Subcutaneous abdominal adipose tissue (tissue), 5 donors: ENCODE results near the gene TNFAIP2.

Experiments used
- H3K27ac ChIP-seq: one replicate; pipeline ENCODE4 v1.7.0; 2013; ENCODE audit warnings: low read depth, mild to moderate bottlenecking, inconsistent platforms, low read length, moderate library complexity
- H3K27me3 ChIP-seq, 5 donors: one replicate each; pipeline ENCODE4 v1.7.0; 2013; ENCODE audit warnings: low read length in 5 of 5, inconsistent platforms in 1 of 5; ENCODE audit not compliant: control insufficient read depth in 5 of 5, insufficient read depth in 4 of 5
- H3K36me3 ChIP-seq, 5 donors: one replicate each; pipeline ENCODE4 v1.7.0; 2013; ENCODE audit warnings: low read length in 5 of 5; ENCODE audit not compliant: control insufficient read depth in 5 of 5, insufficient read depth in 5 of 5
- H3K4me1 ChIP-seq, 5 donors: one replicate each; pipeline ENCODE4 v1.7.0; 2013; ENCODE audit warnings: low read length in 5 of 5, mild to moderate bottlenecking in 3 of 5, moderate library complexity in 1 of 5; ENCODE audit not compliant: control insufficient read depth in 5 of 5, insufficient read depth in 5 of 5
- H3K4me3 ChIP-seq, 5 donors: one replicate each; pipeline ENCODE4 v1.7.0; 2013; ENCODE audit warnings: low read length in 5 of 5, low read depth in 1 of 5
- H3K9ac ChIP-seq, 5 donors: one replicate each; pipeline ENCODE4 v1.7.0; 2013; ENCODE audit warnings: low read length in 5 of 5, mild to moderate bottlenecking in 4 of 5, moderate library complexity in 3 of 5
- H3K9me3 ChIP-seq, 5 donors: one replicate each; pipeline ENCODE4 v1.7.0; 2013; ENCODE audit warnings: low read length in 5 of 5; ENCODE audit not compliant: control insufficient read depth in 5 of 5
- donor health status: healthy.
- donor health status: healthy.
- donor health status: healthy.
- donor health status: healthy.
- donor health status: healthy.

TNFAIP2 gene

DNA sequence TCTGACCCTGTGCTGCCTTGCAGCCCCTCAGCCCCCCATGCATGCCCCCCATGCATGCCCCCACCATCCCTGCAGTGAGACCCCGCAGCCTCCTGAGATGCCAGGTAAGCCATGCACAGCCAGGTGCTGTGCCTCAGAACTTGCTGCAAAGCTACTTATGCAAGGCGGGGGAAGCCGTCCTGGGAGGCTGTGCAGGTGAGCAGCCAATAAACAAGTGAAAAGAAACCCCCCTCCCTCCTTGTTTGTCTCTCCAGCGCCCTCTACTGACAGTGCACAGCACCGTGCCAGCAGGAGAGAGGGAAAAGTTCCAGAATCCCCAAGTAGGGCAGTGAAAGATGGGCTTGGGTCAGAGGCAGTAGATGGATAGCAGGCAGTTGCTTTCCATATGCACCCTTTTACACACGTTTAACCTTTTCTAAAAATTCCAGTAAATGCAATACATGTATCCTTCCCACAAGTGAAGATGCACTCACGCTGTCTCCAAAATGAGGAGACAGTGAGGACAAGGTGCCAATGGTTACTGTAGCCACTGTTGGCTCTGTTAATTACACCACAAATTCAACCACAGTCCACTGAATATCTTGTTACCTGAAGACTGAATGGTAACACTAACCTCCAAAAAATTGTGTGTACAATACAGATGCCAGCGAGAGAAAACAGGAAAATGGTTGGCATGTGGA lies 18.0 kb downstream of the TNFAIP2 start:
- Histone ChIP-seq H3K4me3 (no peak overlapping the region), H3K36me3 (peaks cover 0 to 6% (median 5%) of the 10 kb centered on the region in 5 donors), H3K27me3 (peaks cover 0 to 6% (median 3%) of the 10 kb centered on the region in 5 donors), H3K9ac (no peak overlapping the region), H3K4me1 (peaks cover 0 to 27% (median 19%) of the 10 kb centered on the region in 5 donors), H3K9me3 (no peaks in the 10 kb centered on the region), H3K27ac (no peak overlapping the region)

DNA sequence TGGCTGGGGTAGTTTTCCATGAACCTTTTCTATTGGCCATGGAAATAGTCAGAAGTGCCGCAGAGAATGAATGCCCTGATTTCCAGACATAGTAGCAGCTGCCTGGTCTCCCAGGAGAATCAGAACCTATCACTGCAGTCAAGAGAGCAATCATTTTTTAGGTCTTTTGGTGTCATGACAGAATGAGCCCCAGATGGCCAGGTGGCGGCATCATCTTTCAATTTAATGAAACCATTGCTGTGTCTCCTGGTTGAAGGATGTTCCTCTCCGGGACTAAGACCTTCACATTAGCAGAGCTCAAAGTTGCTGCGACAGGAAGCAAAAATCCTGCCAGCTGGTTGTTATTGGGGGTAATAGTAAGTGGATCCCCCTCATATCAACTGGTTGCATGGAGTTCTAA lies 18.8 kb downstream of the TNFAIP2 start:
- Histone ChIP-seq H3K27me3 (peaks cover 0 to 6% (median 3%) of the 10 kb centered on the region in 5 donors), H3K4me3 (no peak overlapping the region), H3K4me1 (peaks cover 0 to 21% (median 19%) of the 10 kb centered on the region in 5 donors), H3K36me3 (no peaks in the 10 kb centered on the region), H3K9ac (no peak overlapping the region), H3K9me3 (no peaks in the 10 kb centered on the region), H3K27ac (no peak overlapping the region)

DNA sequence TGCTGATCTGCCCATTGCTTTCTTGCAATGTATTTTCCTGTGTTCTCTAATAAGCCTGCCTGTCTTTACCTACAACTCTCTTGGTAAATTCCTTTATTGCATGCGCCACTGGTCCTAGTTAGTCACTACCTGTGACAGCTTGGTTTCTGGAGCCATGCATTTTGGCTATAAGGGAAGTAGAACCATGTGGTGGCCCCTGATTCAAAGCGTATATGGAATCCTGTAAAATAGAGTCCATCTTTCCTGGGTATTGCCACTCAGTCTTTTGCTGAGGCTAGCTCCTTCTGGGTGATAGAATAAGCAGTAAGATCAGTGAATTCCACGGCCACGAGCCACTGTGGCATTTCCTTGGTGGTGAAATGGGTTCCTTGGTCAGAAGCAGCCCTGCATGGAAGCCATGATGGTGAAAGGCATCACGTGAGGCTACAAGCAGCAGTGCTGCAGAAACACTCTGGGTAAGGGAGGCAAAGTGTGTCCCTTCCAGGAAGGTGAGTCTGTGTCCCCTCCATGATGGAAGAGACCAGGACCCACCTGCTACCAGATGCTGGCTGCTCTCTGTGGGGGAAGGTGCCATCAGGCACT lies 19.6 kb downstream of the TNFAIP2 start:
- Histone ChIP-seq H3K9me3 (no peaks in the 10 kb centered on the region), H3K27ac (no peak overlapping the region), H3K27me3 (peaks cover 0 to 6% (median 3%) of the 10 kb centered on the region in 5 donors), H3K4me1 (peaks cover 0 to 16% (median 15%) of the 10 kb centered on the region in 5 donors), H3K4me3 (no peak overlapping the region), H3K9ac (no peak overlapping the region), H3K36me3 (no peaks in the 10 kb centered on the region)

DNA sequence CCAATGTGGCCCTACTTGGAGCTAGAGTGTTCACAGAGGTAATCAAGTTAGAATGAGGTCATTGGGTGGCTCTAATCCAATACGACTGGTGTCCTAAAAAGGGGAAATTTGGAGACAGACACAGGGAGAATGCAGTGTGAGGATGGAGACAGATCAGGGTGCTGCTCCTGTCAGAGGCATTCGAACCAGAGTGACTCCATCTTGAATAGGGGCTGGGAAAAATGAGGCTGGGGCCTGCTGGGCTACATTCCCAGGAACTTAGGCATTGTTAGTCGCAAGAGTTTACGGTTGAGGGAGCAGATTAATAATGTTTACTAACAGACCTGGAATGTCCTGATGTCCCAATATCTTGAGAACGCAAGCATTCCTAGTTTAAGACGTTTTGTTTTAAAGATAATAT lies 20.2 kb downstream of the TNFAIP2 start:
- Histone ChIP-seq H3K9ac (no peak overlapping the region), H3K9me3 (no peaks in the 10 kb centered on the region), H3K4me1 (peaks cover 0 to 10% (median 8%) of the 10 kb centered on the region in 5 donors), H3K27me3 (peaks cover 0 to 6% (median 3%) of the 10 kb centered on the region in 5 donors), H3K36me3 (no peaks in the 10 kb centered on the region), H3K27ac (no peak overlapping the region), H3K4me3 (no peak overlapping the region)

DNA sequence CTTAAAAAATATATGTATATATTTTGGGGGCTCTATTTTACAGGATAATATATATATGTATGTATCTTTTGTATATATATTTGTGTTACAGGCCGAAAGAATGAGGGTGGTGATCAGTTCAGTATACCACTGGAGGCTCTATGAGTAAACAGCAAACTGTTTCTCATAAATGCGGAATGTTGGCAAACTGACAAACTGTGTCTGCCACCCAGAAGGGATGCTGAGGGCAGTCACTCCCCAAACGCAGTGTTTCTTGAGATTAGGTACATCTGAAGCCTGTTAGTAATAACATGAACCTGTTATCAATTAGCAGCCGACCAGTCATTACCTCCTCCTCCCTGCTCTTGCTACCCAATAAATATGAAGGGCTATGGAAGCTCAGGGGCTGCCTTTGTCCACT lies 20.8 kb downstream of the TNFAIP2 start:
- Histone ChIP-seq H3K36me3 (no peaks in the 10 kb centered on the region), H3K9me3 (no peaks in the 10 kb centered on the region), H3K27me3 (peaks cover 0 to 6% (median 3%) of the 10 kb centered on the region in 5 donors), H3K9ac (no peak overlapping the region), H3K4me1 (peaks cover 0 to 4% (median 2%) of the 10 kb centered on the region in 5 donors), H3K27ac (no peak overlapping the region), H3K4me3 (no peak overlapping the region)

DNA sequence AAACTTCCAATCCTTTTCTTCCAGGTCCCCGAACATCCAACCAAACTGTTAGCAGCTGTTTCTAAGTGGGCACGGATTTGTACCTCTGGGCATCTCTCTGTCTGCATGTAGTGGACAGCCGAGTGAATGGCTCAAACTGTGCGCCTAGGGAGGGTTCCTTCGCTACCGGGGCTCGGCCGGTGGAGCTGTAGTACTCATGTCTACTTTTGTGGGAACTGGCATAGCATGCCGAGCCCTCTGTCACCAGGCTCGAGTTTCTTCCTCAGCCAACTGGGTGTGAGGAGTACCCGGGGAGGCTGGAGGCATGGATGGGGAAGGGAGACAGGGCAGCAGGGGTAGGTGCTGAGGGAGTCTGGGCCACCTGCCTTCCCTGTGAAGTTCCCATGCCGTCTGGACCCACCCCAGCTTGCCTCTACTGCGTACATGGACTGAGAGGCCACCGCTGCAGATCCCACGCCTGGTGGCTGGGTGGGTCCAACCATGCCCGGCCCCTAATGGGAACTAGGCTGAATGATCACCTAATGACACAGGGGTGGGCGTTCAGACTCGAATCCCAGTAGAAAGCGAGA lies 23.0 kb downstream of the TNFAIP2 start:
- H3K9ac ChIP-seq, result no peak overlapping the region
- H3K4me3 ChIP-seq, result no peak overlapping the region
- H3K36me3 ChIP-seq, result no peaks in the 10 kb centered on the region
- H3K27ac ChIP-seq, result no peak overlapping the region
- no peaks in the 10 kb centered on the region for H3K4me1 ChIP-seq
- no peaks in the 10 kb centered on the region for H3K9me3 ChIP-seq
- H3K27me3 ChIP-seq, result peaks cover 0 to 6% (median 3%) of the 10 kb centered on the region in 5 donors

DNA sequence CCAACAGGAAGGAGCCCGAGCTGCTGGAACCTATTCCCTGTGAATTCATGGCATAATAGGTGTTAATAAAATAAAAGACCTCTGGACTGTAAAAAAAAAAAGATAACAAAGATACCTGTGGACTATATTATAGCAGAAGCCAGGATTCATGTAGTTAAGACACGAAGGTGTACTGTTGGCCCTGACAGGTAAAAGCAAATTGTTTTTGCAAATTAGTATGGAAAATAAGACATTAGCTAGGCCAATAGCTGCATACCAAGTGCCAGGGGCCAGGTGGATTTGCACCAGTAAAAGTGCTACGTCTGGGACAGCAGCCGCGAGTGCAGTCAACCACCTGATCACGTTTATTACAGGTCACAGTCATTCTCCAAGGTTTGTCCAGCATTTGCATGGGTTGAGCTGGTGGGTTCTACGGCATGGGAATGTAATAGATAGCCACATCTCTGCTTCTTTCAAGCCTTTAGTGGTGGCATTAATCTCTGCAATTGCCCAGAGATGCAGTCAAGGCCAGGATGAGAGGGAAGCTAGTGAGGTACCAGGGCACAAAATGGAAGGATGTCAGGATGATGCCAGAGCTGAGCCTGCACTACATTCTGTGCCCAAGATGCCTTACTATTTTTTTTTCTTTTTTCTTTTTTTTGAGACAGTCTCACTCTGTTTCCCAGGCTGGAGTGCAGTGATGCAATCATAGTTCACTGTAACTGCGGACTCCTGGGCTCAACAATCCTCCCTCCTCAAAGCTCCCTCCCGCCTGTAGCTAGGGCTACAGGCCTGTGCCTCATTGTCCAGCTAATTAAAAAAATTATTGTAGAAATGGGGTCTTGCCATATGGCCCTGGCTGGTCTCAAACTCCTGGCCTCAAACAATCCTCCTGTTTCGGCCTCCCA lies 26.3 kb downstream of the TNFAIP2 start:
- Histone ChIP-seq H3K4me1 (peaks cover 0 to 2% (median 2%) of the 10 kb centered on the region in 5 donors), H3K4me3 (no peak overlapping the region), H3K36me3 (no peaks in the 10 kb centered on the region), H3K9me3 (no peaks in the 10 kb centered on the region), H3K9ac (no peak overlapping the region), H3K27me3 (no peaks in the 10 kb centered on the region), H3K27ac (no peak overlapping the region)

DNA sequence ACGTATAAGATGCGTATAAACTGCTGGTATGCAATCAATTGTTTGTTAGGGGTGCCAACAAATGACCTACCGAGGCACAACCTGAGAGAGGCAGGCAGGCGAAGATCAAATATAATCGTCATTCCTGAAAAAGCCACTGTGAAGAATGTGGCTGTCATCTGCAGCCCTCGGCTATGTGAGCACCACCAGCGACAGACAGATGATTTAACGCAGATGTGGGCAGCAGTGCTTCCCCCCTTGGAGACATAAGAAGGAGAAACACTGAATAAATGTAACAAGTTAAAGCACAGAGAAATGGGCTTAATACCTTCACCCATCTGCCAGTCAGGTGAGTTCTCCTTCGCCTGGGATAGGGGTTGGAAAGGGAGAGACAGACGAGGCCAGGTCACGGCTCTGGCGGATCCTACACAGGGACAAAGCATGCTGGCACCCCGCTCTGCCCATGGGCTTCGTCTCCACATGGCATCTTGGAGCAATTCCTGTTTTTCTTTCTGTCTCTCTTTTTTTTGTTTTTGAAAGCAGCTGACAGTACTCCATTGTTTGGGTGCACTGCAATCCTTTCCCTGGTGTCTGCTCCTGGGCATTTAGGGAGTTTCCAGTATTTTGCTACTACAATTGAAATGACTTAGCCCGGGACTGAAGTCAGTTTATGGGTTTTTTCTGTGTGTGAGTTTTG lies 28.1 kb downstream of the TNFAIP2 start:
- H3K27me3 ChIP-seq, result no peaks in the 10 kb centered on the region
- H3K4me1 ChIP-seq, result peaks cover 2 to 19% (median 19%) of the 10 kb centered on the region in 5 donors
- H3K9me3 ChIP-seq, result no peaks in the 10 kb centered on the region
- no peak overlapping the region for H3K9ac ChIP-seq
- H3K27ac ChIP-seq, result no peak overlapping the region
- no peak overlapping the region for H3K4me3 ChIP-seq
- no peaks in the 10 kb centered on the region for H3K36me3 ChIP-seq

DNA sequence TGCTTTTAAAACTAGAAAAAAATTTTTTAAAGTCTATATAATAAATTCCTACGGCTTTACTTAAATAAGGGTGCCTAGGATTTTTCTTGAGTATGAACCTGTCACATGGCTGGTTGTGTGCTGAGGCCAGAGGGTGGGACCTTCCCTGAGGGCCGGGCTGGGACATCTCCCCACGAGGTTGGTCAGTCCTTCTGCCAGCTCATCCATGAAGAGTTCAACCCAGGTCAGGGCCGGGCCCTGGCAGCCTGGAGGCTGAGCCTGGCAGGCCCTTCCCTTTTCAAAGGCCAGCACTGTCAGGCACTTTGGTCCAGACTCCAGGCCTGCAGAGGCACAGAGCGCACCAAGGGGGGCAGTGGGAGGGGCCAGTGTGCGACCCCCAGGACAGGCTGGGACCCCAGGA lies 31.7 kb downstream of the TNFAIP2 start:
- Histone ChIP-seq H3K27me3 (no peaks in the 10 kb centered on the region), H3K36me3 (no peaks in the 10 kb centered on the region), H3K9me3 (no peaks in the 10 kb centered on the region), H3K4me1 (peaks cover 2 to 27% (median 24%) of the 10 kb centered on the region in 5 donors), H3K9ac (no peak overlapping the region), H3K27ac (no peak overlapping the region), H3K4me3 (no peak overlapping the region)
